Activated naive CD4-positive, alpha-beta T cell treated with Interleukin-2 at 50 U/mL for 16 hours (primary cell): ENCODE results near the gene RNF7.
A peak's percentile ranks its signal among the peaks of the same experiment; 100 is the strongest.
"Not testable (repeated sequence)": the region's sequence is repeated elsewhere in the genome, so short reads cannot be mapped to it uniquely, and the experiment has no call there.

Source experiments
- DNase-seq: peaks from one replicate; pipeline ENCODE4 v3.0.0-alpha.2; 2020

The RNF7 gene

DNA sequence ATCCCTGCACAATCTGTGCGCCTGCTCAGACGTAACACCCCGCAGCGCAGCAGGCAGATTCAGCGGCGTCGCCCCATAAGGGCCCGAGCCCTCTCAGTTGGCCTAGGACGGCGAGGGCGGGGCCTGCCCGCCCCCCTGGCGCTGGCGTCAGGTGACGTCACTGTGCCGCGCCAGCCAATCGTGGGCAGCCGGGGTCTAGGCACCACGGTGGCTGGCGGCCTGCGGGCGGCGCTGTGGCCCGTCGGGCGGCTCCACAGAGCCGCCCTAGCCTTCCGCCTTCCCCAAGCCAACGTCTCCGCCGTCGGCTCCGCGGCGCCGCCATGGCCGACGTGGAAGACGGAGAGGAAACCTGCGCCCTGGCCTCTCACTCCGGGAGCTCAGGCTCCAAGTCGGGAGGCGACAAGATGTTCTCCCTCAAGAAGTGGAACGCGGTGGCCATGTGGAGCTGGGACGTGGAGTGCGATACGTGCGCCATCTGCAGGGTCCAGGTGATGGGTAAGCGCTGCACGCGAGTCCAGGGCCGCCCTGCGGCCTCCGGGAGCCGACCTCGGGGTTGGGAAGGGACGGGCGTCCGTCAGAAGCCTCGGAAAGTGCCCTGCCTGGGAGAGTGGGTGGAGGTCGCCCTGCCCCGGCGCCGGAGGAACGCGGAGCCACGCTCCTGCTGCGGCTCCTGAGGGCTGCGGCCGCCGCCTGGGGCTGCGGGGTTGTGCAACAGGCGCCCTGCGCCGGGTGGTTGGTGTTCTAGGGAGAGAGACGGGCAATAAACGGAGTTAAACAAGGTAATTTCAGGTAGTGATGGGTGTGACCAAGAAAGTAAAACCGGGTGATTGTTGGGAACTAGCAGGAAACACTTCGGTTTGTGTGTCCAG is at the start of gene RNF7:
Gene RNF7, plus strand, starts transcription at position 277 of the 869 bp plus-strand sequence. Its CDS starts 44 bp downstream, at position 321.
- DNase-seq: peak; percentile 98

DNA sequence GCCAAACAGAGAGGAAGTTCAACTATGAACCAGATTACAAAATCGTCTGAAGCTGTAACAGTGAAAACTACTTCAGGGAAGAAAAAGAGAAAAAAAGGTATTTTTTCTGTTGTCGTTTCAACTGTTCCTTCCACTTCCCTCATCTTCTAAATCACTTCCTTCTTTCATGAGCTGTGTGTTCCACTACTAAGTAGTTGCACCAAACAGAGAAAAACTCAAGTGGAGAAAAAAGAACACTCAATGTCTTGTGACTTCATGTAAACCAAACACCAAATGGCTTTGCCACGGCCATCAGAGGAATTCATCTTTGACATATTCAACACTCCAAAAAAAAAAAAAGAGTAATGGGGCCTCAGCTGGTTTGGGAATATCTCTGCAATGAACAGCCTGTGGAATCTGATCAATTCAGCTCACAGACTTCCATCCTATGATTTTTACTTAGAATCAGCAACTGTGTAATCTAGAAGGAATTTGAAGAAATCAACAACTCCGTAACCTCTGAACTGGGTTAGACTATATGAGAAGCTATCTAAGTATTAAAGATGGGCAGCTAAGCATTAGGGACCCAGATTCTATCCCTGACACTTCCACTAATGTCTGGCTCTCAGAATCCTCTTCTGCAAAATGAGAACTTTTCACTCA is 47.5 kb upstream of the RNF7 start:
- no peak for DNase-seq

- DNase-seq: not testable (repeated sequence)
Observed at GRCh38 chr3:141691471-141691870, 46.6 kb upstream of the RNF7 start.

- DNase-seq: not testable (repeated sequence)
Observed at GRCh38 chr3:141692973-141693372, 45.1 kb upstream of the RNF7 start.

DNA sequence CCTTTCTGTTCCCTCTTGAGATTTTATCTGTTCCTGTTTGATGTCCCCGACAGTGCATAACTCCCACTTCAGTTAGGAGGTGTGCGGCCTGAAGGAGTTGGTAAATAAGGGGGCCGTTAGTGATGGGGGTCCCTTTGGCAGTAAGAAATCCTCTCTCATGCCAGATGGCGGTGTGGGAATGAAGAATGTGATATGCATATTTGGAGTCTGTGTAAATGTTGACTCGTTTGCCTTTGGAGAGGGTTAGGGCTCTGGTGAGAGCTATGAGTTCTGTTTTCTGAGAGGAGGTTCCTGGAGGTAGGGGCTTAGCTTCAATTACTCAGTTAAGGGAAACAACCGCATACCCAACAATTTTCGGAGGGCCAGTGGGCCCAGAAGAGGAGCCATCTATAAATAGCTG is 38.8 kb upstream of the RNF7 start:
- no peak for DNase-seq

DNA sequence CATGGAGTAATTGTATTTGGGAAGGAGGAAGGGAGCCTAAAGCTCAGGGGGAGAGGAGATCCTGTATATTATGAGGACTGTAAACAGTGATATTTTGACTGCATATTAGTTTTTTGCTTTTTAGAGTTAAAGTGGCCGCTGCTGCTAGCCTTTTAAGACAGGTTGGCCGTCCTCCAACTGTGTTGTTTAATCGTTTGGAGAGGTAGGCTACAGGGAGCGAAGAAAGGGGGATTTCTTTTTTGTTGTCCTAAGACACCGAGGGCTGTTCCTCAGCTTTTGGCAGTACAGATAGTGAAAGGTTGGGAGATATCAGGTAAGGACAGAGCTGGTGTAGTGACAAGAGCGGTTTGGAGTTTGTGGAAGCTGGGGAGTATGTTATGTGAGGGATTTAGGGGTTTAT is 38.2 kb upstream of the RNF7 start:
- no peak for DNase-seq

DNA sequence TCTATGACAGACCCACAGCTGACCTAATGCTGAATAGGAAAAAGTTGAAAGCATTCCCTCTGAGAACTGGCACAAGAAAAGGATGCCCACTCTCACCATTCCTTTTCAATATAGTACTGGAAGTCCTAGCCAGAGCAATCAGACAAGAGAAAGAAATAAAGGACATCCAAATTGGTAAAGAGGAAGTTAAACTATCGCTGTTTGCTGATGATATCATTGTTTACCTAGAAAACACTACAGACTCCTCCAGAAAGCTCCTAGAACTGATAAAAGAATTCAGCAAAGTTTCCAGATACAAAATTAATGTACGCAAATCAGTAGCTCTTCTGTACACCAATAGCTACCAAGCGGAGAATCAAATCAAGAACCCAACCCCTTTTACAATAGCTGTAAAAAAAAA is 34.7 kb upstream of the RNF7 start:
- not testable (repeated sequence) for DNase-seq

GRCh38 chr3:141707741-141708203 is 30.3 kb upstream of the RNF7 start:
- no peak for DNase-seq

DNA sequence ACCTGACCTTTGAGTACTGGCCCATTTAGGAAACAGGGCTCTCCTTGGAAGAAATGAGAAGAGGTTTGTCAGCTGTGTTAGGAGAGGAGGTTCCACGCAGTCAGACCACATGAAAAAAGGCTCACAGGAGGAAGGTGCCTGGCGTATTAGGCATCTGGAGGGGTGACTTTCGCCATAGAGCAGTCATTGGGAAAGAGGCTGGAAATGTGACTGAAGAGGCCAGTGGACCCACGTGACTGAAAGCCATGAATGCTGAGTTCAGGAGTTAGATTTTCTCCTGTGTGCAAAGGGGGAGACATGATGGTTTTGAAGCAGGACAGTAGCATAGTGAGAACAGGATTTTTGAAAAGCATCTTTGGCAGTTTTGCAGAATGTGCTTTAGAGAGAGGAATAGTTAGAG is 29.7 kb upstream of the RNF7 start:
- DNase-seq: no peak

- no peak for DNase-seq
Observed at GRCh38 chr3:141709126-141709770, 28.9 kb upstream of the RNF7 start.

DNA sequence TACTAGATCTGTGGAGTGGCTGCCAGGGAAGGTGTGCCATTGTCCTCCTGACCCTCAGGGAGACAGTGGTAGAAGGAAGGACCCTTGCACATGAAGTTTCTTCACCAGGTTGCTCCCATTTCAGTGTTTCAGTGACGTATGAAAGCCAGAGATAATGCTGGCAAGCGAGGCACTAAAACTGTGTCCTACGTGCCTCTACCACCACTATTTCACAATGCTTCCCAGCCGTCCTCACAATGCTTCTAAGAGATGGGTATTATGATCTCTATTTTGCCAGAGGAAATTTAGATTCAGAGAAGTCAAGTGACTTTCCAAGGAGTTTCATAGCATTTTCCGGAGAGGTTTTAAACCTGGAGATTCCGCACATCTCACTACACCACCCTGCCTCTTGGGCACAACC is 28.0 kb upstream of the RNF7 start:
- DNase-seq: no peak

- DNase-seq: no peak
Observed at GRCh38 chr3:141710888-141711616, 27.0 kb upstream of the RNF7 start.

DNA sequence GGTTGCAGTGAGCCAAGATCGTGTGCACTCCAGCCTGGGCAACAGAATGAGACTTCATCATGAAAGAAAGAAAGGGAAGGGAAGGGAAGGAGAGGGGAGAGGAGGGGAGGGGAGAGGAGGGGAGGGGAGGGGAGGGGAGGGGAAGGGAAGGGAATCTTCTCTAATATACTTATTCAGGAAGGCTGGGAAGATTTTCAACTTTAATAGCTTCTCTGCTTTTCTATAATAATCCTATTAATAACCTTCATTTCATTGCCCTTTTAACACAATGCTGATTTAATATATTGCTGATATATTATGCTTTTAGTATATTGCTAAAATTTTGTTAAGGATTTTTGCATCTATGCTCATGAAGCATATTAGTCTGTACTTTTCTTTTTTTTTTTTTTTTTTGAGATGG is 23.4 kb upstream of the RNF7 start:
- DNase-seq: no peak

DNA sequence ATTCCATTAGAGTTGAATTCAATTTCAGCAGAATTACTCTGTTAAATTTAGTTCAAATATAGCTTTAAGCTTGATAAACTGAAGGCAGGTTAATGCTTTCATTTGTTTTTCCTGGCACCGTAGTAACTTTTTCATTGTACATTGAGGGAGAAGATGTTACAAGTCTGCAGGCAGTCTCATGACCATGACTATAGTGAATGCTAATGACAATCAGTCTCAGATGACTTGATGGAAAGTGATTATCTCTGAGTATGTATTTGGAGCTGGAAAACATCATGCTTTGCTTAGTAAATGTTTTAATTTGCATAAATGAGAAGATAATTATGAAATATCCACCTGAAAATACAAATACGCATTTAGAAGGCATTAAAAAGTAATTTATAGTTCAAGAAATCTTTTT is 16.0 kb upstream of the RNF7 start:
- DNase-seq: no peak

DNA sequence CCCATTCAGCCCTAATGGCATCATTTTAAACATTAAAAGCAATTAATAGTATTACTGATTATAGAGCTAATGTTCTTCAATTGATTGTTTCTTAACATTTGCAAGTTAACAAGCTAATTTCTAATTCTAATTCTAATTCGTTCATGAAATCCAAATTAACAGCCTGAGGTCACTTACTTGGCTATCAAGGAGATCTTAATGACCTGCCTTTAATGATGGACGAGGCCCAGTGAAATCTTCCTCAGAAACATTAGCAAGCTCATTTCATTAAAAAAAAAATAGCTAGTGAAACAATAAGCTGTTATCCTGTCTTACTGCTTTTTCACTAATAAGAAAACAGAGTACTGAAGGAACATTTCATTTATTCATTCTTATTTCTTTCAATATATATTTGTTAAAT is 15.4 kb upstream of the RNF7 start:
- DNase-seq: no peak

DNA sequence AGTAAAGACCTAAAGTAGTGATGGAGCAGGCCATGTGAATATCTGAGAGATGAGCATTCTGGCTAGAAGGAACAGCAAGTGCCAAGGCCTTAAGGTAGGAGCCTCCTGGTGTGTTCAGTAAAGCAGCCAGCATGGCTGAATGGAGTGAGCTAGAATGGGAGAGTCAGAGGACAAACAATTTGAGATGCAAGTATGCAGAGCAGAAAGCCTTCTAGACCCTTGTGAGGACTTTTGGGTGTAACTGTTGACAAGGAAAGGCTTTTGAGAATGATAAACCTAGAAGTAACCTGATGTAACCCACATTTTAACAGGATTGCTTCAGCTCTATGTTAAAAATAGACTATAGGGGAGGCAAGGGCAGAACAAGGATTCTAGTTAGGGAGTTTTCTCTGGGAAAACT is 14.8 kb upstream of the RNF7 start:
- no peak for DNase-seq

GRCh38 chr3:141724186-141724585 is 13.9 kb upstream of the RNF7 start:
- DNase-seq: no peak

GRCh38 chr3:141725036-141725435 is 13.1 kb upstream of the RNF7 start:
- DNase-seq: no peak

DNA sequence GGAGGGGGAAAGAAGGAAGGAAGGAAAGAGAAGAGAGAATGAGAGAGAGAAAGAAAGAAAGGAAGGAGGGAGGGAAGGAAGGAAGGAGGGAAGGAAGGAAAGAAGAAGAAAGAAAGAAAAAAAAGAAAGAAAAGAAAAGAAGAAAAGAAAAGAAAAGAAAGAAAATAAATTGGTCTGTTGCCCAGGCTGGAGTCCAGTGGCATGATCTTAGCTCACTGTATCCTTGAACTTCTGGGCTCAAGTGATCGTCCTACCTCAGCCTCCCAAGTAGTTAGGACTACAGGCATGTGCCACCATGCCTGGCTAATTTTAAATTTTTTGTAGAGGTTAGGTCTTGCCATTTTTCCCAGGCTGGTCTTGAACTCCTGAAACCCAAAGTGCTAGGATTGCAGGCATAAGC is 11.6 kb upstream of the RNF7 start:
- DNase-seq: no peak

DNA sequence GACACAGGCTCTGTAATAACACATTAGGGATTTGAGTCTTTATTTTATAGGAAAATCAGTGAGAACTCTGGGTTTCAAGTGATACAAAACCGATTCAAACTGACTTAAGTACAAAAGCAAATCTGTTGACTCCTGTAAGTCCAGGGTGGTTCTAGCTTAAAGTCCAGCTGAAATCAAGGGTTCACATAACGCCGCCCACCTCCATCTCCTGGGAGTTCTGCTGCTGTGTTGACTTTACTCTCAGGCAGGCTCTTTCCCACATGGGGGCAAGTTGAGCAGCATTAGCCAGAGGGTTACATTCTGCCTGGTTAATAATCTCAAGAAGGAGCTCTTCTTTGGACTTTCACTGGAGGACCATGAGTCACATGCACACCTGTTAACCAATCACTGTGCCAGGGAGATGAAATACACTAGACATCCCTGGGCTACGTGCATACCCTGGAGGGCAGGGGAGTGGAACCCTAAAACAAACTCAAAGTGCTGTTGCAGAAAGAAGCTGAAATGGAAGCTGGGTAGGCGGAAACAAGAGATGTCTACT is 9.7 kb upstream of the RNF7 start:
- DNase-seq: no peak

- no peak for DNase-seq
Observed at GRCh38 chr3:141729240-141729639, 8.9 kb upstream of the RNF7 start.

DNA sequence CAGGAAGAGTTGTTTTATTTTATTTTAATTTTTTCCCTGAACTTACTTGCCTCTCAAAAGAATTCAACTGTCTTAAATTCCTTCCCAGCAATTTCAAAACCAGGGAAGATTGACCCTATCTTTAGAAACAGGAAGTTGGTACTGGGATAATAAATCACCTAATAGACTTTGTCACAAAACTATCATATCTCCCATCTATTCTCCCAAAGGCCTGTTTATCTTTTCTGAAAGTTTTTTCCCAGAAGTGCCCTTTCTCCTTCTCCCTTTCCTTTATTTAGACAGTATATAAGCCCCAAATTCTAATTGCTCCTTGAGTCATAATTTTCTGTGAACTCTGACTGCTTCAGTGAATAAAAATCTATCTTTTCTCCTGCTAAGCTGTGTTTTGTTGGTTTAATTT is 2.9 kb upstream of the RNF7 start:
- no peak for DNase-seq
